Measurements from ENCODE around the gene GOPC.
"Not testable (repeated sequence)": the region's sequence is repeated elsewhere in the genome, so short reads cannot be mapped to it uniquely, and the experiment has no call there.

The GOPC gene

GRCh38 chr6:117602151-117602898 is at the start of gene GOPC:
Gene GOPC (minus strand): TSS chr6:117602511. CDS start chr6:117602288, 223 bp downstream.
- peak within 1 kb of the TSS; percentile 81 for H3K4me3 ChIP-seq (ENCODE audit: low read depth, low read length)
- TF ChIP-seq CTCF (IDR thresholded peaks at IDR 0.05; ENCODE audit: low read depth, low read length), result no peak

- H3K4me3 ChIP-seq (ENCODE audit: low read depth, low read length), result not testable (repeated sequence)
Observed at GRCh38 chr6:117651984-117652383, 49.7 kb upstream of the GOPC start.

GRCh38 chr6:117642976-117643375 is 40.7 kb upstream of the GOPC start:
- TF ChIP-seq CTCF (IDR thresholded peaks at IDR 0.05; ENCODE audit: low read depth, low read length), result no peak
- H3K4me3 ChIP-seq (ENCODE audit: low read depth, low read length), result no peak overlapping the region

- H3K4me3 ChIP-seq (ENCODE audit: low read depth, low read length), result no peak overlapping the region
- no peak for TF ChIP-seq CTCF (IDR thresholded peaks at IDR 0.05; ENCODE audit: low read depth, low read length)
Observed at GRCh38 chr6:117637770-117638169, 35.5 kb upstream of the GOPC start.

GRCh38 chr6:117629119-117629660 is 26.9 kb upstream of the GOPC start:
- no peak overlapping the region for H3K4me3 ChIP-seq (ENCODE audit: low read depth, low read length)
- TF ChIP-seq CTCF (IDR thresholded peaks at IDR 0.05; ENCODE audit: low read depth, low read length), result no peak

- no peak overlapping the region for H3K4me3 ChIP-seq (ENCODE audit: low read depth, low read length)
- TF ChIP-seq CTCF (IDR thresholded peaks at IDR 0.05; ENCODE audit: low read depth, low read length), result no peak
Observed at GRCh38 chr6:117627533-117627932, 25.2 kb upstream of the GOPC start.

GRCh38 chr6:117624869-117625481 is 22.7 kb upstream of the GOPC start:
- H3K4me3 ChIP-seq (ENCODE audit: low read depth, low read length), result no peak overlapping the region
- TF ChIP-seq CTCF (IDR thresholded peaks at IDR 0.05; ENCODE audit: low read depth, low read length), result no peak

Measured in WI38 (cell line).